IMR-90 (cell line): Measurements from ENCODE around the gene TENM4. TPM values are rescaled to one million over a fixed set of nuclear protein-coding genes. Genes with fewer than 3 reads are reported as not detected.

ENCODE experiments used
- ATAC-seq: fragments of 200-7000 bp; cut with Tn5 transposase; 2 replicates; pipeline ENCODE4 v1.9.1; 2020; ENCODE audit warnings: low read depth, mild to moderate bottlenecking, moderate library complexity
- BruUV-seq: library from RNA; stranded (reverse); fragments of 400-500 nt; replicated peaks from 2 replicates; lab custom pipeline; 2021; lab: Mats Ljungman, UMichigan
- CTCF ChIA-PET: fragments of 300-600 bp; formaldehyde crosslinking; extraction: SDS; loops from one replicate; lab custom pipeline; 2021; ENCODE audit warnings: antibody characterized with exemption; lab: Yijun Ruan, JAX
- POLR2A ChIA-PET: fragments of 300-600 bp; sonication (Branson Sonifier 250); formaldehyde crosslinking; loops from one replicate; lab custom pipeline; 2022; ENCODE audit warnings: antibody characterized with exemption; ENCODE audit not compliant: unreplicated experiment; lab: Charles Lee
- DNase-seq: peaks from one replicate; pipeline ENCODE4 v3.0.0; 2013
- H2AFZ ChIP-seq: replicated peaks from 2 replicates; pipeline ENCODE3; 2013; ENCODE audit warnings: low read length, mild to moderate bottlenecking; ENCODE audit not compliant: poor library complexity
- H2AK5ac ChIP-seq: 2 replicates; pipeline ENCODE4 v1.6.1; 2013; ENCODE audit warnings: low read depth, low read length, inconsistent platforms
- H2AK9ac ChIP-seq: replicated peaks from 2 replicates; pipeline ENCODE3; 2013; ENCODE audit warnings: mild to moderate bottlenecking, low read depth, low read length, moderate library complexity; ENCODE audit not compliant: poor library complexity
- H2BK120ac ChIP-seq: 2 replicates; pipeline ENCODE4 v1.6.1; 2013; ENCODE audit warnings: low read depth, low read length, inconsistent platforms
- H2BK15ac ChIP-seq: 3 replicates; pipeline ENCODE4 v1.6.1; 2013; ENCODE audit warnings: low read depth, low read length, inconsistent platforms
- H2BK20ac ChIP-seq: 2 replicates; pipeline ENCODE4 v1.6.1; 2013; ENCODE audit warnings: low read depth, mild to moderate bottlenecking, inconsistent platforms, low read length, moderate library complexity
- H2BK5ac ChIP-seq: 2 replicates; pipeline ENCODE4 v1.6.1; 2013; ENCODE audit warnings: mild to moderate bottlenecking, low read depth, low read length, inconsistent platforms; ENCODE audit not compliant: poor library complexity, severe bottlenecking
- H3K14ac ChIP-seq: replicated peaks from 2 replicates; pipeline ENCODE4 v1.6.1; 2013; ENCODE audit warnings: low read depth, low read length, inconsistent platforms
- H3K18ac ChIP-seq: 2 replicates; pipeline ENCODE4 v1.6.1; 2013; ENCODE audit warnings: low read depth, low read length, control low read depth
- H3K23ac ChIP-seq: 2 replicates; pipeline ENCODE4 v1.6.1; 2013; ENCODE audit warnings: low read depth, low read length, inconsistent platforms
- H3K27ac ChIP-seq: 2 replicates; pipeline ENCODE4 v1.5.1; 2013; ENCODE audit warnings: mild to moderate bottlenecking, control low read depth, low read length; ENCODE audit not compliant: insufficient read depth
- H3K27me3 ChIP-seq: 2 replicates; pipeline ENCODE4 v1.6.1; 2013; ENCODE audit warnings: low read length; ENCODE audit not compliant: control insufficient read depth, insufficient read depth
- H3K36me3 ChIP-seq: 2 replicates; pipeline ENCODE4 v1.6.1; 2013; ENCODE audit warnings: low read length, mixed read lengths; ENCODE audit not compliant: control insufficient read depth, insufficient read depth
- H3K4ac ChIP-seq: 2 replicates; pipeline ENCODE4 v1.6.1; 2013; ENCODE audit warnings: low read depth, low read length, inconsistent platforms
- H3K4me1 ChIP-seq: 2 replicates; pipeline ENCODE4 v1.6.1; 2013; ENCODE audit warnings: low read length, mixed read lengths; ENCODE audit not compliant: control insufficient read depth, insufficient read depth
- H3K4me2 ChIP-seq: 2 replicates; pipeline ENCODE4 v1.6.1; 2013; ENCODE audit warnings: low read depth, mild to moderate bottlenecking, control low read depth, low read length, moderate library complexity
- H3K4me3 ChIP-seq: 2 replicates; pipeline ENCODE4 v1.5.1; 2013; ENCODE audit warnings: low read depth, mild to moderate bottlenecking, control low read depth, low read length, moderate library complexity; ENCODE audit not compliant: insufficient read depth
- H3K56ac ChIP-seq: 2 replicates; pipeline ENCODE4 v1.6.1; 2013; ENCODE audit warnings: low read length, inconsistent platforms; ENCODE audit not compliant: insufficient read depth; ENCODE audit errors: extremely low read depth
- H3K79me1 ChIP-seq, 2 experiments: 2 replicates each; pipeline ENCODE4 v1.6.1; 2013; ENCODE audit warnings: low read length in 2 of 2, inconsistent platforms in 1 of 2, low read depth in 1 of 2
- H3K9ac ChIP-seq: 2 replicates; pipeline ENCODE4 v1.6.1; 2013; ENCODE audit warnings: low read depth, low read length, control low read depth
- H3K9me1 ChIP-seq: 2 replicates; pipeline ENCODE4 v1.6.1; 2013; ENCODE audit warnings: low read length, inconsistent platforms; ENCODE audit not compliant: insufficient read depth
- H3K9me3 ChIP-seq: 2 replicates; pipeline ENCODE4 v1.6.1; 2013; ENCODE audit warnings: low read length; ENCODE audit not compliant: control insufficient read depth, insufficient read depth
- H4K20me1 ChIP-seq: 2 replicates; pipeline ENCODE4 v1.6.1; 2013; ENCODE audit warnings: low read length, inconsistent platforms; ENCODE audit not compliant: insufficient read depth
- H4K5ac ChIP-seq: 2 replicates; pipeline ENCODE4 v1.6.1; 2013; ENCODE audit warnings: mild to moderate bottlenecking, low read depth, low read length, control low read depth
- H4K8ac ChIP-seq, 2 experiments: 2 replicates each; pipeline ENCODE4 v1.6.1; 2013; ENCODE audit warnings: low read depth in 2 of 2, low read length in 2 of 2, control low read depth in 1 of 2, inconsistent platforms in 1 of 2
- H4K91ac ChIP-seq: 2 replicates; pipeline ENCODE4 v1.6.1; 2013; ENCODE audit warnings: low read depth, low read length, inconsistent platforms; ENCODE audit not compliant: insufficient read depth
- CEBPB ChIP-seq: IDR thresholded peaks from 2 replicates; pipeline ENCODE4 v1.6.1; 2012; ENCODE audit warnings: low read depth, low read length, improper control_type of control experiment
- WGBS, 2 experiments: methylation state at CpG; one replicate each; pipeline versions ENCODE4 v1.1.5 to v1.1.7; 2013; ENCODE audit warnings: missing lambda C conversion rate in 2 of 2; ENCODE audit not compliant: insufficient read length in 1 of 2; ENCODE audit errors: extremely low coverage in 2 of 2; 5-methylcytosine and 5-hydroxymethylcytosine counted together
- dilution Hi-C: fragments of 300-500 bp; cut with HindIII; formaldehyde crosslinking; loops from one replicate; pipeline ENCODE4 v1.14.3; 2018; ENCODE audit warnings: low sequenced_read_pairs; ENCODE audit not compliant: unreplicated experiment
- in situ Hi-C: fragments of 300-500 bp; cut with MboI; formaldehyde crosslinking; loops from 3 replicates; pipeline ENCODE4 v1.14.3; 2019; ENCODE audit warnings: low sequenced_read_pairs, inconsistent platforms, mixed read lengths
- intact Hi-C: fragments of 100-400 bp; cut with micrococcal nuclease; formaldehyde crosslinking; loops from 2 replicates; pipeline ENCODE4 v1.10.0; 2022
- polyA plus RNA-seq, 3 experiments: library from polyadenylated mRNA; depleted of rRNA; stranded (reverse); fragments of >200 nt; gene quantifications; 2 replicates each; pipeline ENCODE4 v1.2.3, GENCODE V29; 2012; ENCODE audit warnings: low replicate concordance in 1 of 3
- total RNA-seq: library from RNA; depleted of rRNA; stranded (reverse); fragments of >200 nt; gene quantifications from 2 replicates; pipeline ENCODE4 v1.2.3, GENCODE V29; 2012
- TF ChIP-seq, protein P1 (sequence below): fragments of 150-350 bp; IDR thresholded peaks from 2 replicates; pipeline ENCODE4 v1.6.1; 2017; ENCODE audit warnings: mild to moderate bottlenecking, antibody characterized with exemption, low read length, low read depth

The TENM4 gene
- total and polyA plus RNA-seq, 2 of the 4 experiments (the other 2 are of a cell fraction): 7.4 to 9.0 TPM

DNA sequence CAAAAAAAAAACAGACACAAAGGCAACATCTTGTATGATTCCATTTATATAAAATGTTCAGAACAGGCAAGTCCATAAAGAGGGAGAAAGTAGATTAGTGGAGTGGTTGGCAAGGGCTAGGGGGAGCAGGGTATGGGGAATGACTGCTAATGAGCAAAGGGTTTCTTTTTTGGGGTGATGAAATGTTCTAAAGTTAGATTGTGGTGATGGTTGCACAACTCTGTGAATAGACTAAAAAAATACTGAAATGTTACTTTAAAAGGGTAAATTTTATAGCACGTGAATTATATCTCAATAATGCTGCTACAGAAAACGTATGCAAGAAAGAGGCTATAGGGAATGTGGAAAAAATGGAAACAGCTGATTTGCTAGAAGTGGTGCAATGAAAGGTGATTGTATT lies 155.1 kb downstream of the TENM4 start:
- Histone ChIP-seq H3K36me3 (no peaks in the 10 kb centered on the region), H4K8ac (no peak overlapping the region), H3K18ac (no peak overlapping the region), H2BK20ac (no peak overlapping the region), H3K4me3 (no peak overlapping the region), H2BK120ac (no peak overlapping the region), H3K23ac (no peak overlapping the region), H3K9me1 (no peaks in the 10 kb centered on the region), H4K20me1 (no peaks in the 10 kb centered on the region), H3K14ac (no peak overlapping the region), H3K4ac (no peak overlapping the region), H3K4me1 (no peaks in the 10 kb centered on the region), H2AFZ (no peak overlapping the region), H4K5ac (no peak overlapping the region), H3K27me3 (no peaks in the 10 kb centered on the region), H3K79me1 (no peaks in the 10 kb centered on the region), H2AK5ac (no peak overlapping the region), H3K9ac (no peak overlapping the region), H4K91ac (no peak overlapping the region), H2AK9ac (no peak overlapping the region), H3K9me3 (no peaks in the 10 kb centered on the region), H3K4me2 (no peak overlapping the region), H3K56ac (no peak overlapping the region; the same call in 1 of the 2 replicates), H2BK5ac (no peak overlapping the region), H3K27ac (no peak overlapping the region), H2BK15ac (no peak overlapping the region)
- CTCF ChIA-PET: no interaction called here
- in situ Hi-C loops (no loop called here), intact Hi-C loops (no loop called here), dilution Hi-C loops (no loop called here)
- WGBS, 2 experiments: 40% methylated on average over 1 of the region's 2 CpGs; no CpG with 5 or more reads in 1 of the 2 experiments
- ATAC-seq (no peak), DNase-seq (no peak)
- BruUV-seq: no TSS peak
- TF ChIP-seq CEBPB: peak; percentile 63
- TF ChIP-seq, protein P1, sequence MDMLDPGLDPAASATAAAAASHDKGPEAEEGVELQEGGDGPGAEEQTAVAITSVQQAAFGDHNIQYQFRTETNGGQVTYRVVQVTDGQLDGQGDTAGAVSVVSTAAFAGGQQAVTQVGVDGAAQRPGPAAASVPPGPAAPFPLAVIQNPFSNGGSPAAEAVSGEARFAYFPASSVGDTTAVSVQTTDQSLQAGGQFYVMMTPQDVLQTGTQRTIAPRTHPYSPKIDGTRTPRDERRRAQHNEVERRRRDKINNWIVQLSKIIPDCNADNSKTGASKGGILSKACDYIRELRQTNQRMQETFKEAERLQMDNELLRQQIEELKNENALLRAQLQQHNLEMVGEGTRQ: no peak
- POLR2A ChIA-PET: no interaction called here
